ENCODE results near the gene FAAH. TPM values are rescaled to one million over a fixed set of nuclear protein-coding genes. Genes with fewer than 3 reads are reported as not detected.

Gene FAAH
- total RNA-seq, 1 donor from 2014 or later: 13.9 TPM

DNA sequence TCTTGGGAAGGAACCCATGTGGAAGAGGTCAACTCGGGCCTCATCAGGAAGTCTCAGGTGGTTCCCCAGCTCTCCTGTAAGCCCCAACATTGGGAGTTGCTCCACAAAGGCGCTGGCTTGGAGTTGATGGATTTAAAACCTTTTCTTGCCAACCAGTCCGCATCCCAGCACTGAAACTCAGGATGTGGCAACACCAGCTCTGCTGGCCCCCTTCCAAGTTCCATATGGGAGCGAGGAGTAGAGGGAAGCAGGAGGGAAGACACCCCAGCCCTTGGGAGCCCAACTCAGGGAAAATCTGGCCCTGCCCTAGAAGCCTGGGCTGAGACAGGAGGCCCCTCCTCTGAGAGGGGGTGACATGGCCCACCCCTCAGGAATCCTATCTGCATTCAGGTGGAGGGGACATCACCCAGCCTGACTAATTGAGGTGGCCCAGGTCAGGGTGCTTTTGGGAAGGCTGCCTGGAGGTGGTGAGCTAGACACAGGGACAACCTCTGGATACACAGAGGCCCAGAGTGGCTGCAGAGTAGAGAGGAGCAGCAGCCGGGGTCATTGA lies 62.4 kb downstream of the FAAH start:
- Mint-ChIP-seq H3K4me3 (no peak overlapping the region), H3K4me1 (peaks cover 24% of the 10 kb centered on the region), H3K9me3 (peaks cover 2% of the 10 kb centered on the region), H3K36me3 (no peaks in the 10 kb centered on the region), H3K27ac (no peak overlapping the region), H3K27me3 (ENCODE audit: insufficient read depth, low read depth) (peaks cover 55% of the 10 kb centered on the region)
- H2AFZ ChIP-seq (replicated peaks): no peak overlapping the region
- no peak overlapping the region for H3K4me2 ChIP-seq
- peaks cover 14% of the 10 kb centered on the region for H3F3A ChIP-seq (ENCODE audit: low read depth)
- no peaks in the 10 kb centered on the region for H3K9me3 ChIP-seq (ENCODE audit: low read depth)
- no peaks in the 10 kb centered on the region for H3K79me2 ChIP-seq (ENCODE audit: low read depth)
- H3K27me3 ChIP-seq: peaks cover 100% of the 10 kb centered on the region
- H3K36me3 ChIP-seq: no peaks in the 10 kb centered on the region
- peaks cover 69% of the 10 kb centered on the region for H4K20me1 ChIP-seq (ENCODE audit: low read depth)
- no peak overlapping the region for H3K9ac ChIP-seq
- TF ChIP-seq, protein P1, sequence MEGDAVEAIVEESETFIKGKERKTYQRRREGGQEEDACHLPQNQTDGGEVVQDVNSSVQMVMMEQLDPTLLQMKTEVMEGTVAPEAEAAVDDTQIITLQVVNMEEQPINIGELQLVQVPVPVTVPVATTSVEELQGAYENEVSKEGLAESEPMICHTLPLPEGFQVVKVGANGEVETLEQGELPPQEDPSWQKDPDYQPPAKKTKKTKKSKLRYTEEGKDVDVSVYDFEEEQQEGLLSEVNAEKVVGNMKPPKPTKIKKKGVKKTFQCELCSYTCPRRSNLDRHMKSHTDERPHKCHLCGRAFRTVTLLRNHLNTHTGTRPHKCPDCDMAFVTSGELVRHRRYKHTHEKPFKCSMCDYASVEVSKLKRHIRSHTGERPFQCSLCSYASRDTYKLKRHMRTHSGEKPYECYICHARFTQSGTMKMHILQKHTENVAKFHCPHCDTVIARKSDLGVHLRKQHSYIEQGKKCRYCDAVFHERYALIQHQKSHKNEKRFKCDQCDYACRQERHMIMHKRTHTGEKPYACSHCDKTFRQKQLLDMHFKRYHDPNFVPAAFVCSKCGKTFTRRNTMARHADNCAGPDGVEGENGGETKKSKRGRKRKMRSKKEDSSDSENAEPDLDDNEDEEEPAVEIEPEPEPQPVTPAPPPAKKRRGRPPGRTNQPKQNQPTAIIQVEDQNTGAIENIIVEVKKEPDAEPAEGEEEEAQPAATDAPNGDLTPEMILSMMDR (IDR thresholded peaks at IDR 0.05): no peak
- no peak for TF ChIP-seq EZH2phosphoT487 (IDR thresholded peaks at IDR 0.05)
- no peak for TF ChIP-seq EZH2 (IDR thresholded peaks at IDR 0.05)
- H3K4me3 ChIP-seq: no peak overlapping the region
- H3K4me1 ChIP-seq: peaks cover 20% of the 10 kb centered on the region
- no peak overlapping the region for H3K27ac ChIP-seq
- no peak for DNase-seq (ENCODE audit: low spot score)

DNA sequence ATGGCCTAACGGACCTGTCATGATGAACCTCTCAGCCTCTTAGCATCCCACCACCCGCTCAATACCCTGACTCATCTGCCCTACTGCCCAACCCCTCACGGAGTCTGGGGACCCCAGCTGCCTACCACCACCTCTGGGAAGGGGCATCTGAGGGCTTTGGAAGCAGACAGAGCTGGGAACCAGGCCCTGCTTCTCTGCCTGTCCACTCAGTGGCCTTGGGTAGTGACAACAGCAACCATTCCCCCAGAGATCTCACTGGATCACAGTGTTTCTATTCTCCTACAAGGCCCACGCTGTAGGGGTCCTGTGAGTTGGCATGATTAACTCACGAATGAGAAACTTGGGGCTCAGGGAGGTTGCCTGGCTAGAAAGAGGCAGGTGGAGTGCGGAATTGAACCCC lies 63.1 kb downstream of the FAAH start:
- Histone ChIP-seq H4K20me1 (ENCODE audit: low read depth) (peaks cover 70% of the 10 kb centered on the region), H2AFZ (replicated peaks) (no peak overlapping the region), H3K27me3 (peaks cover 100% of the 10 kb centered on the region), H3F3A (ENCODE audit: low read depth) (peaks cover 21% of the 10 kb centered on the region), H3K4me3 (no peak overlapping the region), H3K9ac (no peak overlapping the region), H3K4me2 (no peak overlapping the region), H3K79me2 (ENCODE audit: low read depth) (no peaks in the 10 kb centered on the region), H3K9me3 (ENCODE audit: low read depth) (no peaks in the 10 kb centered on the region), H3K36me3 (no peaks in the 10 kb centered on the region), H3K27ac (no peak overlapping the region), H3K4me1 (peaks cover 27% of the 10 kb centered on the region)
- no peaks in the 10 kb centered on the region for H3K9me3 Mint-ChIP-seq
- H3K36me3 Mint-ChIP-seq: no peaks in the 10 kb centered on the region
- peaks cover 51% of the 10 kb centered on the region for H3K27me3 Mint-ChIP-seq (ENCODE audit: insufficient read depth, low read depth)
- TF ChIP-seq, protein P1 (IDR thresholded peaks at IDR 0.05): no peak
- TF ChIP-seq EZH2 (IDR thresholded peaks at IDR 0.05) (no peak), EZH2phosphoT487 (IDR thresholded peaks at IDR 0.05) (no peak)
- H3K4me3 Mint-ChIP-seq: no peak overlapping the region
- H3K4me1 Mint-ChIP-seq: peaks cover 29% of the 10 kb centered on the region
- H3K27ac Mint-ChIP-seq: no peak overlapping the region
- DNase-seq (ENCODE audit: low spot score): no peak

DNA sequence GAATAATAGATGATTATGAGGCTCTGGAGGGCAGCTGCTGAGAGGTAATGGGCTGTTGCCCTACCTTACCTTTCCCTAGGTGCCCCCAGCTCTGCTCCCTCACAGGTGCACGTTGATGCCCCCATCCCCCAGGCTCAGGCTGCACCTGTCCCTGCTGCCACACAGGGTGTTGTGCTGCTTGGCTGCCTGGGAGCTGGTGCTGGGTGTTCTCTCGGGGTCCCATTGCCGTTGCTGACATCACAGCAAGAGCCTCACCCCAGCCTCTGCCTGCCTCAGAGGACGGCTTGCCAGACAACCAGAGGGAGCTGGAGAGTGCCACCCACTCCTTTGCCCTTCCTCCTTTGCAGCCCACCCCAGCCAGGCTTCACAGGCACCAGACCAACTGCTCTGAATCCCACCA lies 64.1 kb downstream of the FAAH start:
- no peak overlapping the region for H2AFZ ChIP-seq (replicated peaks)
- H3F3A ChIP-seq (ENCODE audit: low read depth): peaks cover 23% of the 10 kb centered on the region
- H3K36me3 ChIP-seq: no peaks in the 10 kb centered on the region
- DNase-seq (ENCODE audit: low spot score): no peak
- no peaks in the 10 kb centered on the region for H3K9me3 Mint-ChIP-seq
- H3K9me3 ChIP-seq (ENCODE audit: low read depth): no peaks in the 10 kb centered on the region
- H3K36me3 Mint-ChIP-seq: no peaks in the 10 kb centered on the region
- no peak overlapping the region for H3K27ac ChIP-seq
- H3K4me2 ChIP-seq: no peak overlapping the region
- H3K27ac Mint-ChIP-seq: no peak overlapping the region
- peaks cover 30% of the 10 kb centered on the region for H3K4me1 Mint-ChIP-seq
- H3K4me1 ChIP-seq: peaks cover 29% of the 10 kb centered on the region
- no peak overlapping the region for H3K4me3 Mint-ChIP-seq
- no peak overlapping the region for H3K4me3 ChIP-seq
- no peaks in the 10 kb centered on the region for H3K79me2 ChIP-seq (ENCODE audit: low read depth)
- H4K20me1 ChIP-seq (ENCODE audit: low read depth): peaks cover 72% of the 10 kb centered on the region
- TF ChIP-seq EZH2phosphoT487 (IDR thresholded peaks at IDR 0.05) (no peak), EZH2 (IDR thresholded peaks at IDR 0.05) (no peak)
- TF ChIP-seq, protein P1 (IDR thresholded peaks at IDR 0.05): no peak
- H3K27me3 Mint-ChIP-seq (ENCODE audit: insufficient read depth, low read depth): peaks cover 44% of the 10 kb centered on the region
- no peak overlapping the region for H3K9ac ChIP-seq
- peaks cover 100% of the 10 kb centered on the region for H3K27me3 ChIP-seq

Measured in neural progenitor cell (in vitro differentiated cells).